ENCODE results near the gene PLOD1.

The PLOD1 gene

GRCh38 chr1:11919621-11920020 lies 14.9 kb upstream of the PLOD1 start:
- H4K91ac ChIP-seq (ENCODE audit: low read depth, low read length): no peak overlapping the region
- no peak overlapping the region for H3K4ac ChIP-seq (ENCODE audit: low read depth, low read length)
- no peaks in the 10 kb centered on the region for H3K9me3 ChIP-seq (ENCODE audit: insufficient read depth, low read depth, low read length)
- H3K14ac ChIP-seq (ENCODE audit: low read length): no peak overlapping the region
- H4K8ac ChIP-seq (ENCODE audit: low read depth, low read length): no peak overlapping the region
- H3K23ac ChIP-seq (ENCODE audit: low read length): no peak overlapping the region
- H3K27ac ChIP-seq (ENCODE audit: low read depth, low read length): peak overlapping the region; percentile 48
- peaks cover 1% of the 10 kb centered on the region for H3K79me2 ChIP-seq (ENCODE audit: control insufficient read depth, insufficient read depth, low read length, poor library complexity)
- no peak overlapping the region for H2AFZ ChIP-seq (ENCODE audit: insufficient read depth, low read length, poor library complexity)
- H3K18ac ChIP-seq (ENCODE audit: low read length): no peak overlapping the region
- H3K4me3 ChIP-seq (ENCODE audit: low read depth, low read length): no peak overlapping the region
- H4K12ac ChIP-seq (ENCODE audit: low read depth, low read length): no peak overlapping the region
- H3K9ac ChIP-seq (ENCODE audit: low read length): no peak overlapping the region
- peaks cover 34 to 40% of the 10 kb centered on the region in 2 experiments for H3K36me3 ChIP-seq (ENCODE audit: control insufficient read depth in 1 of 2, insufficient read depth in 2 of 2, low read length in 2 of 2)
- no CpG with 5 or more reads among the region's 11 CpGs for WGBS (ENCODE audit: extremely low coverage, insufficient coverage, insufficient read length)
- H3K27me3 ChIP-seq (ENCODE audit: insufficient read depth, low read length): no peaks in the 10 kb centered on the region
- H3K79me1 ChIP-seq (ENCODE audit: low read length): peaks cover 9% of the 10 kb centered on the region
- no peak overlapping the region for H3K4me2 ChIP-seq (ENCODE audit: low read length)
- peaks cover 13 to 18% of the 10 kb centered on the region in 2 experiments for H3K4me1 ChIP-seq (ENCODE audit: control insufficient read depth in 1 of 2, insufficient read depth in 2 of 2, low read length in 2 of 2)
- no peak overlapping the region for H2BK12ac ChIP-seq (ENCODE audit: low read length)
- H2BK120ac ChIP-seq (ENCODE audit: insufficient read depth, low read length, poor library complexity): no peak overlapping the region
- H2BK5ac ChIP-seq (ENCODE audit: low read depth, low read length, poor library complexity): no peak overlapping the region
- no peak overlapping the region for H2AK5ac ChIP-seq (ENCODE audit: low read length)
- DNase-seq: no peak

- no peak overlapping the region for H2BK120ac ChIP-seq (ENCODE audit: insufficient read depth, low read length, poor library complexity)
- DNase-seq: no peak
- no peak overlapping the region for H3K14ac ChIP-seq (ENCODE audit: low read length)
- H3K27ac ChIP-seq (ENCODE audit: low read depth, low read length): no peak overlapping the region
- no peak overlapping the region for H4K12ac ChIP-seq (ENCODE audit: low read depth, low read length)
- no peak overlapping the region for H3K4ac ChIP-seq (ENCODE audit: low read depth, low read length)
- H3K23ac ChIP-seq (ENCODE audit: low read length): no peak overlapping the region
- no peaks in the 10 kb centered on the region for H3K27me3 ChIP-seq (ENCODE audit: insufficient read depth, low read length)
- peaks cover 34 to 40% of the 10 kb centered on the region in 2 experiments for H3K36me3 ChIP-seq (ENCODE audit: control insufficient read depth in 1 of 2, insufficient read depth in 2 of 2, low read length in 2 of 2)
- H2BK12ac ChIP-seq (ENCODE audit: low read length): no peak overlapping the region
- peaks cover 18 to 24% of the 10 kb centered on the region in 2 experiments for H3K4me1 ChIP-seq (ENCODE audit: control insufficient read depth in 1 of 2, insufficient read depth in 2 of 2, low read length in 2 of 2)
- no peak overlapping the region for H2BK5ac ChIP-seq (ENCODE audit: low read depth, low read length, poor library complexity)
- no peak overlapping the region for H2AK5ac ChIP-seq (ENCODE audit: low read length)
- H4K8ac ChIP-seq (ENCODE audit: low read depth, low read length): no peak overlapping the region
- H3K4me3 ChIP-seq (ENCODE audit: low read depth, low read length): no peak overlapping the region
- no peak overlapping the region for H4K91ac ChIP-seq (ENCODE audit: low read depth, low read length)
- no peak overlapping the region for H3K9ac ChIP-seq (ENCODE audit: low read length)
- H3K79me1 ChIP-seq (ENCODE audit: low read length): peaks cover 9% of the 10 kb centered on the region
- no CpG with 5 or more reads among the region's 12 CpGs for WGBS (ENCODE audit: extremely low coverage, insufficient coverage, insufficient read length)
- H2AFZ ChIP-seq (ENCODE audit: insufficient read depth, low read length, poor library complexity): no peak overlapping the region
- H3K79me2 ChIP-seq (ENCODE audit: control insufficient read depth, insufficient read depth, low read length, poor library complexity): peaks cover 4% of the 10 kb centered on the region
- H3K18ac ChIP-seq (ENCODE audit: low read length): no peak overlapping the region
- H3K9me3 ChIP-seq (ENCODE audit: insufficient read depth, low read depth, low read length): no peaks in the 10 kb centered on the region
- no peak overlapping the region for H3K4me2 ChIP-seq (ENCODE audit: low read length)
These were observed 14.1 kb upstream of the PLOD1 start for GRCh38 chr1:11920239-11920903.

GRCh38 chr1:11921022-11921421 lies 13.5 kb upstream of the PLOD1 start:
- Histone ChIP-seq H4K8ac (ENCODE audit: low read depth, low read length) (no peak overlapping the region), H3K4ac (ENCODE audit: low read depth, low read length) (peak overlapping the region; percentile 25), H2BK120ac (ENCODE audit: insufficient read depth, low read length, poor library complexity) (no peak overlapping the region), H3K18ac (ENCODE audit: low read length) (no peak overlapping the region), H3K79me1 (ENCODE audit: low read length) (peaks cover 9% of the 10 kb centered on the region), H3K14ac (ENCODE audit: low read length) (no peak overlapping the region), H3K9ac (ENCODE audit: low read length) (no peak overlapping the region), H3K4me1 (ENCODE audit: control insufficient read depth in 1 of 2, insufficient read depth in 2 of 2, low read length in 2 of 2) (peaks cover 18 to 24% of the 10 kb centered on the region in 2 experiments), H2AK5ac (ENCODE audit: low read length) (no peak overlapping the region), H3K36me3 (ENCODE audit: control insufficient read depth in 1 of 2, insufficient read depth in 2 of 2, low read length in 2 of 2) (peaks cover 34 to 40% of the 10 kb centered on the region in 2 experiments), H2AFZ (ENCODE audit: insufficient read depth, low read length, poor library complexity) (no peak overlapping the region), H3K27me3 (ENCODE audit: insufficient read depth, low read length) (no peaks in the 10 kb centered on the region), H4K12ac (ENCODE audit: low read depth, low read length) (no peak overlapping the region), H3K27ac (ENCODE audit: low read depth, low read length) (no peak overlapping the region), H2BK5ac (ENCODE audit: low read depth, low read length, poor library complexity) (no peak overlapping the region), H3K4me2 (ENCODE audit: low read length) (no peak overlapping the region), H4K91ac (ENCODE audit: low read depth, low read length) (no peak overlapping the region), H3K9me3 (ENCODE audit: insufficient read depth, low read depth, low read length) (no peaks in the 10 kb centered on the region), H3K23ac (ENCODE audit: low read length) (no peak overlapping the region), H2BK12ac (ENCODE audit: low read length) (no peak overlapping the region), H3K4me3 (ENCODE audit: low read depth, low read length) (no peak overlapping the region), H3K79me2 (ENCODE audit: control insufficient read depth, insufficient read depth, low read length, poor library complexity) (peaks cover 4% of the 10 kb centered on the region)
- WGBS (ENCODE audit: extremely low coverage, insufficient coverage, insufficient read length): no CpG with 5 or more reads among the region's 9 CpGs
- DNase-seq: no peak

GRCh38 chr1:11923069-11923826 lies 11.3 kb upstream of the PLOD1 start:
- H3K4me2 ChIP-seq (ENCODE audit: low read length): no peak overlapping the region
- H4K12ac ChIP-seq (ENCODE audit: low read depth, low read length): no peak overlapping the region
- H4K8ac ChIP-seq (ENCODE audit: low read depth, low read length): no peak overlapping the region
- no peaks in the 10 kb centered on the region for H3K9me3 ChIP-seq (ENCODE audit: insufficient read depth, low read depth, low read length)
- H3K4me1 ChIP-seq (ENCODE audit: control insufficient read depth in 1 of 2, insufficient read depth in 2 of 2, low read length in 2 of 2): peaks cover 21 to 22% of the 10 kb centered on the region in 2 experiments
- no peak overlapping the region for H2AFZ ChIP-seq (ENCODE audit: insufficient read depth, low read length, poor library complexity)
- no peak overlapping the region for H2BK120ac ChIP-seq (ENCODE audit: insufficient read depth, low read length, poor library complexity)
- no peak overlapping the region for H3K9ac ChIP-seq (ENCODE audit: low read length)
- no peaks in the 10 kb centered on the region for H3K27me3 ChIP-seq (ENCODE audit: insufficient read depth, low read length)
- no peak overlapping the region for H3K4me3 ChIP-seq (ENCODE audit: low read depth, low read length)
- H3K79me1 ChIP-seq (ENCODE audit: low read length): peaks cover 12% of the 10 kb centered on the region
- H2AK5ac ChIP-seq (ENCODE audit: low read length): no peak overlapping the region
- no peak overlapping the region for H3K4ac ChIP-seq (ENCODE audit: low read depth, low read length)
- H4K91ac ChIP-seq (ENCODE audit: low read depth, low read length): no peak overlapping the region
- no peak overlapping the region for H2BK5ac ChIP-seq (ENCODE audit: low read depth, low read length, poor library complexity)
- no peak overlapping the region for H3K18ac ChIP-seq (ENCODE audit: low read length)
- no peak for DNase-seq
- peaks cover 32 to 37% of the 10 kb centered on the region in 2 experiments for H3K36me3 ChIP-seq (ENCODE audit: control insufficient read depth in 1 of 2, insufficient read depth in 2 of 2, low read length in 2 of 2)
- no peak overlapping the region for H2BK12ac ChIP-seq (ENCODE audit: low read length)
- H3K14ac ChIP-seq (ENCODE audit: low read length): no peak overlapping the region
- no CpG with 5 or more reads among the region's 24 CpGs for WGBS (ENCODE audit: extremely low coverage, insufficient coverage, insufficient read length)
- no peak overlapping the region for H3K23ac ChIP-seq (ENCODE audit: low read length)
- H3K79me2 ChIP-seq (ENCODE audit: control insufficient read depth, insufficient read depth, low read length, poor library complexity): peaks cover 4% of the 10 kb centered on the region
- no peak overlapping the region for H3K27ac ChIP-seq (ENCODE audit: low read depth, low read length)
